ENCODE data around the gene GLS.

Gene GLS

GRCh38 chr2:190970160-190970559 is 89.5 kb downstream of the GLS start:
- Histone ChIP-seq H2BK12ac (ENCODE audit: low read length) (no peak overlapping the region), H2BK15ac (ENCODE audit: low read length) (no peak overlapping the region), H3K23ac (ENCODE audit: low read depth, low read length, poor library complexity) (no peak overlapping the region), H2AK5ac (ENCODE audit: low read depth, low read length) (no peak overlapping the region), H3K14ac (ENCODE audit: low read length) (no peak overlapping the region), H3K27ac (replicated peaks; ENCODE audit: low read length) (no peak overlapping the region), H3K79me1 (ENCODE audit: low read depth, low read length) (no peaks in the 10 kb centered on the region), H2AFZ (ENCODE audit: low read length) (no peak overlapping the region), H3K4me1 (ENCODE audit: control insufficient read depth in 2 of 2, insufficient read depth in 1 of 2, low read depth in 1 of 2, low read length in 2 of 2) (no peaks in the 10 kb centered on the region), H3K9ac (ENCODE audit: low read depth, low read length, poor library complexity) (no peak overlapping the region), H2BK120ac (ENCODE audit: low read depth, low read length) (no peak overlapping the region), H3K18ac (ENCODE audit: low read length) (no peak overlapping the region), H4K8ac (ENCODE audit: low read depth, low read length) (no peak overlapping the region), H3K9me3 (replicated peaks in 1 of 2; ENCODE audit: control insufficient read depth in 2 of 2, insufficient read depth in 1 of 2, low read depth in 1 of 2, low read length in 2 of 2) (no peaks in the 10 kb centered on the region), H3K4me2 (ENCODE audit: insufficient read depth, low read length, poor library complexity, severe bottlenecking) (no peak overlapping the region), H2BK5ac (ENCODE audit: low read length) (no peak overlapping the region), H3K4me3 (ENCODE audit: low read length in 2 of 2) (no peak overlapping the region), H4K91ac (ENCODE audit: low read depth, low read length, poor library complexity) (no peak overlapping the region), H3K36me3 (replicated peaks in 1 of 2; ENCODE audit: control insufficient read depth in 2 of 2, insufficient read depth in 2 of 2, low read length in 2 of 2) (peaks cover 17 to 99% of the 10 kb centered on the region in 2 donors), H3K27me3 (ENCODE audit: control insufficient read depth in 3 of 3, insufficient read depth in 3 of 3, low read depth in 1 of 3, low read length in 3 of 3) (no peaks in the 10 kb centered on the region), H3K4ac (ENCODE audit: low read length) (no peak overlapping the region)
- WGBS, 2 donors (ENCODE audit: extremely low coverage in 2 of 2, insufficient read length in 2 of 2, insufficient replicate concordance in 1 of 2) = no CpG with 5 or more reads among the region's 3 CpGs
- no peak for DNase-seq (ENCODE audit: low spot score)

GRCh38 chr2:190970873-190971506 is 90.4 kb downstream of the GLS start:
- DNase-seq (ENCODE audit: low spot score) = no peak
- no peaks in the 10 kb centered on the region for H3K27me3 ChIP-seq (ENCODE audit: control insufficient read depth in 3 of 3, insufficient read depth in 3 of 3, low read depth in 1 of 3, low read length in 3 of 3)
- no CpG with 5 or more reads among the region's 5 CpGs for WGBS, 2 donors (ENCODE audit: extremely low coverage in 2 of 2, insufficient read length in 2 of 2, insufficient replicate concordance in 1 of 2)

GRCh38 chr2:190972213-190972612 is 91.6 kb downstream of the GLS start:
- Histone ChIP-seq H3K36me3 (replicated peaks in 1 of 2; ENCODE audit: control insufficient read depth in 2 of 2, insufficient read depth in 2 of 2, low read length in 2 of 2) (peaks cover 17 to 100% of the 10 kb centered on the region in 2 donors), H4K8ac (ENCODE audit: low read depth, low read length) (no peak overlapping the region), H3K23ac (ENCODE audit: low read depth, low read length, poor library complexity) (no peak overlapping the region), H2BK12ac (ENCODE audit: low read length) (no peak overlapping the region), H3K79me1 (ENCODE audit: low read depth, low read length) (no peaks in the 10 kb centered on the region), H3K4me3 (ENCODE audit: low read length in 2 of 2) (no peak overlapping the region), H3K4me1 (ENCODE audit: control insufficient read depth in 2 of 2, insufficient read depth in 1 of 2, low read depth in 1 of 2, low read length in 2 of 2) (no peaks in the 10 kb centered on the region), H3K27me3 (ENCODE audit: control insufficient read depth in 3 of 3, insufficient read depth in 3 of 3, low read depth in 1 of 3, low read length in 3 of 3) (no peaks in the 10 kb centered on the region), H3K9me3 (replicated peaks in 1 of 2; ENCODE audit: control insufficient read depth in 2 of 2, insufficient read depth in 1 of 2, low read depth in 1 of 2, low read length in 2 of 2) (no peaks in the 10 kb centered on the region), H2AFZ (ENCODE audit: low read length) (no peak overlapping the region), H3K4ac (ENCODE audit: low read length) (no peak overlapping the region), H3K18ac (ENCODE audit: low read length) (no peak overlapping the region), H4K91ac (ENCODE audit: low read depth, low read length, poor library complexity) (no peak overlapping the region), H3K9ac (ENCODE audit: low read depth, low read length, poor library complexity) (no peak overlapping the region), H2BK5ac (ENCODE audit: low read length) (no peak overlapping the region), H2AK5ac (ENCODE audit: low read depth, low read length) (no peak overlapping the region), H3K4me2 (ENCODE audit: insufficient read depth, low read length, poor library complexity, severe bottlenecking) (no peak overlapping the region), H3K14ac (ENCODE audit: low read length) (no peak overlapping the region), H2BK120ac (ENCODE audit: low read depth, low read length) (no peak overlapping the region), H2BK15ac (ENCODE audit: low read length) (no peak overlapping the region), H3K27ac (replicated peaks; ENCODE audit: low read length) (no peak overlapping the region)
- DNase-seq (ENCODE audit: low spot score) = no peak
- no CpG with 5 or more reads among the region's 2 CpGs for WGBS, 2 donors (ENCODE audit: extremely low coverage in 2 of 2, insufficient read length in 2 of 2, insufficient replicate concordance in 1 of 2)

More at GRCh38 chr2:190970873-190971506, 90.4 kb downstream of the GLS start:
- H3K36me3 ChIP-seq (replicated peaks in 1 of 2; ENCODE audit: control insufficient read depth in 2 of 2, insufficient read depth in 2 of 2, low read length in 2 of 2) = peaks cover 17 to 100% of the 10 kb centered on the region in 2 donors
- no peak overlapping the region for H3K18ac ChIP-seq (ENCODE audit: low read length)
- no peak overlapping the region for H3K4me2 ChIP-seq (ENCODE audit: insufficient read depth, low read length, poor library complexity, severe bottlenecking)
- no peak overlapping the region for H2BK120ac ChIP-seq (ENCODE audit: low read depth, low read length)
- H2AK5ac ChIP-seq (ENCODE audit: low read depth, low read length) = no peak overlapping the region
- no peaks in the 10 kb centered on the region for H3K9me3 ChIP-seq (replicated peaks in 1 of 2; ENCODE audit: control insufficient read depth in 2 of 2, insufficient read depth in 1 of 2, low read depth in 1 of 2, low read length in 2 of 2)
- no peak overlapping the region for H2BK15ac ChIP-seq (ENCODE audit: low read length)
- H4K91ac ChIP-seq (ENCODE audit: low read depth, low read length, poor library complexity) = no peak overlapping the region
- no peak overlapping the region for H3K23ac ChIP-seq (ENCODE audit: low read depth, low read length, poor library complexity)
- no peak overlapping the region for H4K8ac ChIP-seq (ENCODE audit: low read depth, low read length)
- no peak overlapping the region for H2BK12ac ChIP-seq (ENCODE audit: low read length)
- H3K79me1 ChIP-seq (ENCODE audit: low read depth, low read length) = no peaks in the 10 kb centered on the region
- H3K9ac ChIP-seq (ENCODE audit: low read depth, low read length, poor library complexity) = no peak overlapping the region
- H3K4me3 ChIP-seq (ENCODE audit: low read length in 2 of 2) = no peak overlapping the region
- no peak overlapping the region for H3K27ac ChIP-seq (replicated peaks; ENCODE audit: low read length)
- no peak overlapping the region for H2BK5ac ChIP-seq (ENCODE audit: low read length)
- no peak overlapping the region for H3K14ac ChIP-seq (ENCODE audit: low read length)
- H3K4ac ChIP-seq (ENCODE audit: low read length) = no peak overlapping the region
- no peaks in the 10 kb centered on the region for H3K4me1 ChIP-seq (ENCODE audit: control insufficient read depth in 2 of 2, insufficient read depth in 1 of 2, low read depth in 1 of 2, low read length in 2 of 2)
- H2AFZ ChIP-seq (ENCODE audit: low read length) = no peak overlapping the region

GRCh38 chr2:190972846-190973245 is 92.2 kb downstream of the GLS start:
- Histone ChIP-seq H3K23ac (ENCODE audit: low read depth, low read length, poor library complexity) (no peak overlapping the region), H4K8ac (ENCODE audit: low read depth, low read length) (no peak overlapping the region), H2BK15ac (ENCODE audit: low read length) (no peak overlapping the region), H2BK120ac (ENCODE audit: low read depth, low read length) (no peak overlapping the region), H3K14ac (ENCODE audit: low read length) (no peak overlapping the region), H3K79me1 (ENCODE audit: low read depth, low read length) (no peaks in the 10 kb centered on the region), H2AK5ac (ENCODE audit: low read depth, low read length) (no peak overlapping the region), H4K91ac (ENCODE audit: low read depth, low read length, poor library complexity) (no peak overlapping the region), H3K27ac (replicated peaks; ENCODE audit: low read length) (no peak overlapping the region), H3K27me3 (ENCODE audit: control insufficient read depth in 3 of 3, insufficient read depth in 3 of 3, low read depth in 1 of 3, low read length in 3 of 3) (no peaks in the 10 kb centered on the region), H3K4me3 (ENCODE audit: low read length in 2 of 2) (no peak overlapping the region), H3K9ac (ENCODE audit: low read depth, low read length, poor library complexity) (no peak overlapping the region), H3K36me3 (replicated peaks in 1 of 2; ENCODE audit: control insufficient read depth in 2 of 2, insufficient read depth in 2 of 2, low read length in 2 of 2) (peaks cover 20 to 100% of the 10 kb centered on the region in 2 donors), H2BK12ac (ENCODE audit: low read length) (no peak overlapping the region), H3K4me1 (ENCODE audit: control insufficient read depth in 2 of 2, insufficient read depth in 1 of 2, low read depth in 1 of 2, low read length in 2 of 2) (no peaks in the 10 kb centered on the region), H3K9me3 (replicated peaks in 1 of 2; ENCODE audit: control insufficient read depth in 2 of 2, insufficient read depth in 1 of 2, low read depth in 1 of 2, low read length in 2 of 2) (no peaks in the 10 kb centered on the region), H2AFZ (ENCODE audit: low read length) (no peak overlapping the region), H2BK5ac (ENCODE audit: low read length) (no peak overlapping the region), H3K18ac (ENCODE audit: low read length) (no peak overlapping the region), H3K4ac (ENCODE audit: low read length) (no peak overlapping the region), H3K4me2 (ENCODE audit: insufficient read depth, low read length, poor library complexity, severe bottlenecking) (no peak overlapping the region)
- no peak for DNase-seq (ENCODE audit: low spot score)
- WGBS, 2 donors (ENCODE audit: extremely low coverage in 2 of 2, insufficient read length in 2 of 2, insufficient replicate concordance in 1 of 2) = no CpG with 5 or more reads among the region's 3 CpGs
